ENCODE data around the gene ACOT8. TPM values are rescaled to one million over a fixed set of nuclear protein-coding genes. Genes with fewer than 3 reads are reported as not detected.
A peak's percentile ranks its signal among the peaks of the same experiment; 100 is the strongest.

The ACOT8 gene
- total and polyA plus RNA-seq, 10 donors = 19.4 to 37.4 (median 28.9) TPM

GRCh38 chr20:45888681-45889080 lies 31.5 kb upstream of the ACOT8 start:
- H3K4me1 ChIP-seq = peaks cover 41 to 81% (median 67%) of the 10 kb centered on the region in 6 donors
- peak overlapping the region in 1 of 8 donors; percentile 90 for H3K27ac ChIP-seq
- DNase-seq = no peak
- H3K27me3 ChIP-seq (replicated peaks in 1 of 7) = no peaks in the 10 kb centered on the region
- no peak overlapping the region for H3K4me3 ChIP-seq
- TF ChIP-seq CTCF (IDR thresholded peaks at IDR 0.05 in 8 of 11, conservative IDR thresholded peaks at IDR 0.05 in 3 of 11) = no peak
- peak in 1 of 3 donors; percentile 29 for TF ChIP-seq POLR2AphosphoS5 (IDR thresholded peaks at IDR 0.05)
- H3K9me3 ChIP-seq = no peaks in the 10 kb centered on the region
- intact Hi-C loops (cut with DNase I; ENCODE audit: low total_unique reads) = loop anchor here (10.0 kb wide), 1 partner anchor 94 kb away; the partner anchor contains the start of genes DNTTIP1 and WFDC3
- H3K36me3 ChIP-seq = peaks cover 0 to 64% (median 12%) of the 10 kb centered on the region in 6 donors
- 63 to 94% (median 86%) methylated on average over 1 to 3 of the region's 3 CpGs for WGBS, 5 donors

DNA sequence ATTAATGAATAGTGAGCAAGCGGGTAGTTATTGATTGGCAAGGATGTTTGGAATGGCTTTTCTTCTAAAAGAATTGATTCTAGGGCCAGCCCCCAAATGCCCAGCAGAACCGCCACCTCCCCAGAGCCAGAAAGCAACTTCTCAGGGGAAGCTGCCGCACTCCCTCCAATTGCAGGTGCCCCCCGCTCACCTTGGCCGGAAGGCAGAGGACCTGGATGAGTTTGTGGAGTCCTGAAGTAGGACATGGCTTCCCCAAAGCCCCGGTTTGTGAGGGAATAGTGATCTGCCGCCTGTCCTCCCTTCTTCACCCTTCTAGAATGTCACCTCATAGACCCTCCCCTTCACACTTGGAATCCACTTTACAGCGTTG lies 30.1 kb upstream of the ACOT8 start, which contains the start of gene SPATA25:
Gene SPATA25 (minus strand): TSS at position 277 of the 370 bp plus-strand sequence. CDS start 32 bp downstream, at position 245.
- Histone ChIP-seq H3K27ac (peak within 1 kb of the TSS in 1 of 8 donors; percentile 2), H3K27me3 (replicated peaks in 1 of 7) (no peaks in the 10 kb centered on the region), H3K9me3 (no peaks in the 10 kb centered on the region), H3K36me3 (peaks cover 0 to 64% (median 24%) of the 10 kb centered on the region in 6 donors), H3K4me1 (peaks cover 30 to 81% (median 62%) of the 10 kb centered on the region in 6 donors), H3K4me3 (no peak within 1 kb of the TSS)
- intact Hi-C loops (cut with DNase I; ENCODE audit: low total_unique reads) = loop anchor here (10.0 kb wide), 1 partner anchor 93 kb away; the partner anchor contains the start of genes DNTTIP1 and WFDC3
- DNase-seq = no peak
- 93 to 98% (median 95%) methylated on average over 8 of the region's 8 CpGs for WGBS, 5 donors
- TF ChIP-seq POLR2A (IDR thresholded peaks at IDR 0.05) (no peak), CTCF (IDR thresholded peaks at IDR 0.05 in 8 of 11, conservative IDR thresholded peaks at IDR 0.05 in 3 of 11) (no peak)

- peaks cover 29 to 81% (median 62%) of the 10 kb centered on the region in 6 donors for H3K4me1 ChIP-seq
Measured at GRCh38 chr20:45886590-45887345, 29.6 kb upstream of the ACOT8 start.

More at GRCh38 chr20:45886590-45887345, 29.6 kb upstream of the ACOT8 start:
- 93 to 96% (median 96%) methylated on average over 16 to 19 of the region's 19 CpGs for WGBS, 5 donors
- Histone ChIP-seq H3K4me3 (no peak overlapping the region), H3K27ac (peak overlapping the region in 1 of 8 donors; percentile 2), H3K36me3 (peaks cover 0 to 65% (median 24%) of the 10 kb centered on the region in 6 donors), H3K27me3 (replicated peaks in 1 of 7) (no peaks in the 10 kb centered on the region), H3K9me3 (no peaks in the 10 kb centered on the region)
- intact Hi-C loops (cut with DNase I; ENCODE audit: low total_unique reads) = loop anchor here (10.0 kb wide), 1 partner anchor 92 kb away; the partner anchor contains the start of genes DNTTIP1 and WFDC3
- no peak for DNase-seq
- TF ChIP-seq CTCF (IDR thresholded peaks at IDR 0.05 in 8 of 11, conservative IDR thresholded peaks at IDR 0.05 in 3 of 11) (no peak), POLR2AphosphoS5 (IDR thresholded peaks at IDR 0.05) (peak in 1 of 3 donors; percentile 23)

Measured in spleen (tissue), 11 donors.